H1 (cell line): ENCODE data around the gene TIGD1. TPM values are rescaled to one million over a fixed set of nuclear protein-coding genes. Genes with fewer than 3 reads are reported as not detected.

Experiments
- CHD7 ChIP-seq: fragments of 300-600 bp; sonication (generic); IDR thresholded peaks from 2 replicates; pipeline ENCODE4 v1.7.1; 2012; ENCODE audit warnings: low read length, moderate library complexity, mild to moderate bottlenecking, inconsistent platforms; ENCODE audit not compliant: insufficient replicate concordance
- polyA plus RNA-seq, 7 experiments: library from polyadenylated mRNA; depleted of rRNA in 3 of 7; stranded (reverse) in 5 of 7; unstranded in 2 of 7; fragments of >200 nt in 5 of 7; fragments of 200-250 nt in 2 of 7; gene quantifications; 1 replicate in 5 of 7; 2 replicates in 1 of 7; 4 replicates in 1 of 7; pipeline versions ENCODE4 v1.2.1 to v1.2.3, GENCODE V29; 2011 to 2013; ENCODE audit warnings: missing spikeins in 2 of 7, mixed read lengths in 2 of 7
- total RNA-seq: library from RNA; stranded (reverse); fragmentation: NEBNext Ultra II Directional; extraction: Animal tissue kit (Norgen Biotek cat#: 25700); gene quantifications from 2 replicates; pipeline ENCODE4 v1.2.1, GENCODE V29; 2021

The TIGD1 gene
- total and polyA plus RNA-seq, 2 of the 8 experiments (the other 6 are each of a cell fraction or from before 2014, with no cell fraction given) = 4.7 to 8.3 TPM

- TF ChIP-seq CHD7 = no peak
These were observed 38.6 kb upstream of the TIGD1 start (continued) for GRCh38 chr2:232588680-232589585.
